Measurements from ENCODE around the gene STAMBPL1. TPM values are rescaled to one million over a fixed set of nuclear protein-coding genes. Genes with fewer than 3 reads are reported as not detected.
A peak's percentile ranks its signal among the peaks of the same experiment; 100 is the strongest.

STAMBPL1 gene
- total RNA-seq, 1 donor from 2014 or later, result 15.7 TPM

DNA sequence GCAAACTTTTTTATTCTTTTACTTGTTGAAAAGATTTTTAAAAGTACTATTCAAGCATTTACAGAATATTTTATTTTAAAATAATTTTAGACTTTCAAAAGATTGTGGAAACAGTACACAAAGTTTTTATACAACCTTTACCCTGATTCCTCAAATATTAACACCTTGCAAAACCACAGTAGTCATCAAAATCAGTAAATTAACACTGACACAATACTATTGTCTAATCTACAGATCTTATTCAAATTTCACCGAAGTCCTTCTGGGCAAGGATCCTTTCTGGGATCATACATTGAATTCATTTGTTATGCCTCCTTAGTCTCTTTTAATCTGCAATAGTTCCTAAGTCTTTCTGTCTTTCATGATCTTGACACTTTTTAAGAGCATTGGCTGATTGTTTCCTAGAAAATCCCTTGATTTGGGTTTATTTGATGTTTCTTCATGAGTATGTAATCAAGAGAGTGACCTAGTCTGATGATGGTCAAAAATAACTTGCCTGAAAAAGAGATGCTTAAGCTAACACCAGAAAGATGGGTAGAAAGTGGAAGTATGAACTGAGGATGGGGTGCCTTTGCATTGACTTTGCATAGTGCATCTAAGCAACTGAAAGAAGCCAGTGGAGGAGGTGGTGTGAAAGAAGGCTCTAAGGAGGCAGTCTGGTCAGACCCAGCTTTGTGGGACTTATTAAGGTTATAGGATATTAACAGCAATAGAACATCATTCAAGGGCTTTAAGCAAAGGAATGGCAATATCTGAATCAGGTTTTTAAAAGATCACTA lies 9.7 kb downstream of the STAMBPL1 start:
- intact Hi-C loops (cut with DNase I), result no loop called here
- Histone ChIP-seq H3K4me3 (no peak overlapping the region), H3K27me3 (no peaks in the 10 kb centered on the region), H3K36me3 (no peaks in the 10 kb centered on the region), H3K27ac (no peak overlapping the region), H3K9me3 (no peaks in the 10 kb centered on the region), H3K4me1 (peaks cover 7% of the 10 kb centered on the region)
- DNase-seq (ENCODE audit: extremely low spot score in 2 of 2), result no peak
- TF ChIP-seq, protein P1, sequence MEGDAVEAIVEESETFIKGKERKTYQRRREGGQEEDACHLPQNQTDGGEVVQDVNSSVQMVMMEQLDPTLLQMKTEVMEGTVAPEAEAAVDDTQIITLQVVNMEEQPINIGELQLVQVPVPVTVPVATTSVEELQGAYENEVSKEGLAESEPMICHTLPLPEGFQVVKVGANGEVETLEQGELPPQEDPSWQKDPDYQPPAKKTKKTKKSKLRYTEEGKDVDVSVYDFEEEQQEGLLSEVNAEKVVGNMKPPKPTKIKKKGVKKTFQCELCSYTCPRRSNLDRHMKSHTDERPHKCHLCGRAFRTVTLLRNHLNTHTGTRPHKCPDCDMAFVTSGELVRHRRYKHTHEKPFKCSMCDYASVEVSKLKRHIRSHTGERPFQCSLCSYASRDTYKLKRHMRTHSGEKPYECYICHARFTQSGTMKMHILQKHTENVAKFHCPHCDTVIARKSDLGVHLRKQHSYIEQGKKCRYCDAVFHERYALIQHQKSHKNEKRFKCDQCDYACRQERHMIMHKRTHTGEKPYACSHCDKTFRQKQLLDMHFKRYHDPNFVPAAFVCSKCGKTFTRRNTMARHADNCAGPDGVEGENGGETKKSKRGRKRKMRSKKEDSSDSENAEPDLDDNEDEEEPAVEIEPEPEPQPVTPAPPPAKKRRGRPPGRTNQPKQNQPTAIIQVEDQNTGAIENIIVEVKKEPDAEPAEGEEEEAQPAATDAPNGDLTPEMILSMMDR (IDR thresholded peaks at IDR 0.05), result no peak
- TF ChIP-seq POLR2AphosphoS5 (IDR thresholded peaks at IDR 0.05; ENCODE audit: insufficient read depth in 1 of 2, low read depth in 1 of 2) (no peak), POLR2A (IDR thresholded peaks at IDR 0.05) (no peak)

DNA sequence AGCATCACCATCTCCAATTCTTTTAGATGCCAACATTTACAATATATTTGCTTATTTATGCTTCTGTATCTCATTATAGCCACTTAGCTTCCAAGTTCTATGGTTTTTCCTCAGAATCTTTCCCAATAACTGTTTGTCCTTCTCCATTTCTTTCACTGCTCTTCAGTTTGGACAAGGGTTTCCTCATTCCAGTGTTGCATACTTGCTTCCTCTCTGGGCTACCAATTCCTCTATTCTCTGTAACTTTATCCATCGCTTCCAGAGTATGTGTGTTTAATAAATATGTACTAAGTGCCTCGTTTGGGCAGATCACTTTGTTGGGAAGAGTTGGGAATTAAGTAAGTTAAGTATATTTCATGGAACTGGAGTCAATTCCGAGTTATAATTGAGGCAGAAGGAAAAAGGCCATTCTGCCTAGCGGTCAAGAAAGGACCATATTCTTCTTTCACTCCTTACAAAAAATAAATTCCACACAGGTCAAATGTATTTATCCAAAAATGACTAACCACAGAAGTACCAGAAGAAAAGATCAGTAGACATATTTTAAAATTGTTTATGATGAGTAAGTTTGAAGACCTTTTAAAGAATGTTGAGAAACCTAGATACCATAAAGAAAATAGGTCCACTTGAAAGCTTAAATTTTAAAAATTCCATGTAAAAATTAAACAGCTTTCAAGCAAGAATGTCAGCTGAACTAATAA lies 10.8 kb downstream of the STAMBPL1 start:
- Histone ChIP-seq H3K9me3 (no peaks in the 10 kb centered on the region), H3K4me1 (peaks cover 7% of the 10 kb centered on the region), H3K36me3 (no peaks in the 10 kb centered on the region), H3K27me3 (no peaks in the 10 kb centered on the region), H3K27ac (no peak overlapping the region), H3K4me3 (no peak overlapping the region)
- intact Hi-C loops (cut with DNase I), result no loop called here
- TF ChIP-seq POLR2AphosphoS5 (IDR thresholded peaks at IDR 0.05; ENCODE audit: insufficient read depth in 1 of 2, low read depth in 1 of 2) (no peak), POLR2A (IDR thresholded peaks at IDR 0.05) (no peak)
- TF ChIP-seq, protein P1 (IDR thresholded peaks at IDR 0.05), result no peak
- DNase-seq (ENCODE audit: extremely low spot score in 2 of 2), result no peak

- intact Hi-C loops (cut with DNase I), result no loop called here
- Histone ChIP-seq H3K27ac (peak overlapping the region; percentile 35), H3K9me3 (no peaks in the 10 kb centered on the region), H3K4me1 (peaks cover 16% of the 10 kb centered on the region), H3K36me3 (no peaks in the 10 kb centered on the region), H3K4me3 (no peak overlapping the region), H3K27me3 (no peaks in the 10 kb centered on the region)
- DNase-seq (ENCODE audit: extremely low spot score in 2 of 2), result no peak
- TF ChIP-seq, protein P1 (IDR thresholded peaks at IDR 0.05), result no peak
- TF ChIP-seq POLR2A (IDR thresholded peaks at IDR 0.05) (no peak), POLR2AphosphoS5 (IDR thresholded peaks at IDR 0.05; ENCODE audit: insufficient read depth in 1 of 2, low read depth in 1 of 2) (no peak)
These were observed 12.3 kb downstream of the STAMBPL1 start for GRCh38 chr10:88892222-88892967.

DNA sequence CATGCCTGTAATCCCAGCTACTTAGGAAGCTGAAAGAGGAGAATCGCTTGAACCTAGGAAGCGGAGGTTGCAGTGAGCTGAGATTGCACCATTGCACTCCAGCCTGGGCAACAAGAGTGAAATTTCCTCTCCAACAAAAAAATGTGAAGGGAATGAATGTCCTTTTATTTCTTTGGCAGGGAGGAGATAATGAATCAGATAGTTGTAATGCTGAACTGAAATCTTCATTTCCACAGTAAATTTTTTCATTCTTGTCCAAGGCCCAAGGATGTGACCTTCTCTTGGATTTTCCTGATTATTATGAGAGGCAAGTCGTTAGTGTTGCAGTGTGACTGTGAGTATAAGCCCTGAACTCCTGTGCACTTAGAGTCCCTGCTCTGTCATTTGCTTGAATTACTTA lies 13.6 kb downstream of the STAMBPL1 start:
- DNase-seq (ENCODE audit: extremely low spot score in 2 of 2), result no peak
- no peaks in the 10 kb centered on the region for H3K9me3 ChIP-seq
- H3K36me3 ChIP-seq, result no peaks in the 10 kb centered on the region
- TF ChIP-seq, protein P1 (IDR thresholded peaks at IDR 0.05), result no peak
- TF ChIP-seq POLR2A (IDR thresholded peaks at IDR 0.05) (no peak), POLR2AphosphoS5 (IDR thresholded peaks at IDR 0.05; ENCODE audit: insufficient read depth in 1 of 2, low read depth in 1 of 2) (no peak)
- no peak overlapping the region for H3K4me3 ChIP-seq
- H3K4me1 ChIP-seq, result peaks cover 25% of the 10 kb centered on the region
- no peaks in the 10 kb centered on the region for H3K27me3 ChIP-seq
- intact Hi-C loops (cut with DNase I), result no loop called here
- H3K27ac ChIP-seq, result peak overlapping the region; percentile 42

All from vagina (tissue), 2 donors.